Upper lobe of right lung (tissue), 1 donor: ENCODE data around the gene ATP8B1. TPM values are rescaled to one million over a fixed set of nuclear protein-coding genes. Genes with fewer than 3 reads are reported as not detected.
"Not testable (repeated sequence)": the region's sequence is repeated elsewhere in the genome, so short reads cannot be mapped to it uniquely, and the experiment has no call there.

ENCODE experiments used
- ATAC-seq: fragments of 200-7000 bp; cut with Tn5 transposase; one replicate; pipeline ENCODE4 v1.9.1; 2020; ENCODE audit warnings: mild to moderate bottlenecking, moderate library complexity
- DNase-seq: peaks from one replicate; pipeline ENCODE4 v3.0.0-alpha.2; 2020
- H3K27ac ChIP-seq: fragments of 200-600 bp; one replicate; pipeline ENCODE4 v1.8.0; 2022
- H3K27me3 ChIP-seq: fragments of 200-600 bp; one replicate; pipeline ENCODE4 v1.8.0; 2022; ENCODE audit warnings: mild to moderate bottlenecking
- H3K36me3 ChIP-seq: fragments of 200-600 bp; one replicate; pipeline ENCODE4 v1.8.0; 2022
- H3K4me1 ChIP-seq: fragments of 200-600 bp; one replicate; pipeline ENCODE4 v1.8.0; 2022
- H3K4me3 ChIP-seq: fragments of 200-600 bp; one replicate; pipeline ENCODE4 v1.8.0; 2022; ENCODE audit warnings: mild to moderate bottlenecking
- H3K9me3 ChIP-seq: fragments of 200-600 bp; one replicate; pipeline ENCODE4 v1.8.0; 2022
- CTCF ChIP-seq: fragments of 200-600 bp; IDR thresholded peaks from one replicate; pipeline ENCODE4 v1.8.0; 2022; ENCODE audit warnings: antibody characterized with exemption
- intact Hi-C: fragments of 100-400 bp; cut with DNase I; formaldehyde crosslinking; loops from one replicate; pipeline ENCODE4 v1.11.0; 2022
- total RNA-seq: library from RNA; stranded (reverse); fragmentation: NEBNext Ultra II Directional; extraction: Animal tissue kit (Norgen Biotek cat#: 25700); gene quantifications from one replicate; pipeline ENCODE4 v1.2.1, GENCODE V29; 2021
- donor health status: DM: no; HTN: yes; CAD: no; lungs with severe emphysema.

ATP8B1 gene
- total RNA-seq, 1 donor from 2014 or later = 30.7 TPM

GRCh38 chr18:57651914-57652313, 151.2 kb downstream of the ATP8B1 start:
- Histone ChIP-seq H3K9me3 (peaks cover 12% of the 10 kb centered on the region), H3K27me3 (no peaks in the 10 kb centered on the region), H3K27ac (no peak overlapping the region), H3K4me1 (no peaks in the 10 kb centered on the region), H3K36me3 (peaks cover 21% of the 10 kb centered on the region), H3K4me3 (no peak overlapping the region)
- intact Hi-C loops = no loop called here
- DNase-seq = no peak
- no peak for ATAC-seq
- no peak for TF ChIP-seq CTCF

- Histone ChIP-seq H3K27me3 (no peaks in the 10 kb centered on the region), H3K27ac (no peak overlapping the region), H3K36me3 (peaks cover 19% of the 10 kb centered on the region), H3K9me3 (no peaks in the 10 kb centered on the region), H3K4me1 (no peaks in the 10 kb centered on the region), H3K4me3 (no peak overlapping the region)
- no peak for TF ChIP-seq CTCF
- ATAC-seq (peak; percentile 68), DNase-seq (no peak)
- intact Hi-C loops = no loop called here
Observed at GRCh38 chr18:57649556-57650500, 153.3 kb downstream of the ATP8B1 start.

- TF ChIP-seq CTCF = no peak
- intact Hi-C loops = no loop called here
- Histone ChIP-seq H3K27me3 (no peaks in the 10 kb centered on the region), H3K9me3 (no peaks in the 10 kb centered on the region), H3K4me1 (no peaks in the 10 kb centered on the region), H3K36me3 (peaks cover 17% of the 10 kb centered on the region), H3K4me3 (no peak overlapping the region), H3K27ac (no peak overlapping the region)
- DNase-seq (no peak), ATAC-seq (no peak)
Observed at GRCh38 chr18:57648414-57648813, 154.7 kb downstream of the ATP8B1 start.

- no peak for DNase-seq
- Histone ChIP-seq H3K27ac (no peak overlapping the region), H3K4me1 (no peaks in the 10 kb centered on the region), H3K27me3 (no peaks in the 10 kb centered on the region), H3K4me3 (no peak overlapping the region), H3K9me3 (no peaks in the 10 kb centered on the region), H3K36me3 (peaks cover 13% of the 10 kb centered on the region)
- ATAC-seq = no peak
- TF ChIP-seq CTCF = no peak
- intact Hi-C loops = no loop called here
Observed at GRCh38 chr18:57644540-57644939, 158.6 kb downstream of the ATP8B1 start.

GRCh38 chr18:57643726-57644125, 159.4 kb downstream of the ATP8B1 start:
- peaks cover 13% of the 10 kb centered on the region for H3K36me3 ChIP-seq
- intact Hi-C loops, DNase-seq, ATAC-seq, H3K27ac ChIP-seq, H3K27me3 ChIP-seq, H3K4me3 ChIP-seq, H3K4me1 ChIP-seq, H3K9me3 ChIP-seq: not testable (repeated sequence)

GRCh38 chr18:57642462-57642861, 160.7 kb downstream of the ATP8B1 start:
- H3K4me3 ChIP-seq, H3K27ac ChIP-seq, ATAC-seq, DNase-seq, H3K36me3 ChIP-seq, intact Hi-C loops, H3K9me3 ChIP-seq, H3K27me3 ChIP-seq, H3K4me1 ChIP-seq: not testable (repeated sequence)
